Progenitor cell of endocrine pancreas (in vitro differentiated cells): ENCODE results near the gene FRMPD2. TPM values are rescaled to one million over a fixed set of nuclear protein-coding genes. Genes with fewer than 3 reads are reported as not detected.
"Not testable (repeated sequence)": the region's sequence is repeated elsewhere in the genome, so short reads cannot be mapped to it uniquely, and the experiment has no call there.

Source experiments
- DNase-seq: peaks from one replicate; pipeline ENCODE4 v3.0.0; 2021; ENCODE audit warnings: low spot score; ENCODE audit not compliant: unreplicated experiment
- H3K27ac Mint-ChIP-seq: 2 replicates; pipeline ENCODE4 v1.8.0; 2021; ENCODE audit warnings: mild to moderate bottlenecking, moderate library complexity, mixed read lengths
- H3K27me3 Mint-ChIP-seq: 2 replicates; pipeline ENCODE4 v1.8.0; 2021; ENCODE audit warnings: mixed read lengths
- H3K36me3 Mint-ChIP-seq: 2 replicates; pipeline ENCODE4 v1.8.0; 2022; ENCODE audit warnings: mixed read lengths; ENCODE audit not compliant: insufficient read depth
- H3K4me1 Mint-ChIP-seq: 2 replicates; pipeline ENCODE4 v1.8.0; 2021; ENCODE audit warnings: low read depth, mixed read lengths
- H3K4me3 Mint-ChIP-seq: 2 replicates; pipeline ENCODE4 v1.8.0; 2021; ENCODE audit warnings: low read depth, mild to moderate bottlenecking, moderate library complexity, mixed read lengths
- H3K9me3 Mint-ChIP-seq: 2 replicates; pipeline ENCODE4 v1.8.0; 2021; ENCODE audit warnings: low read depth, mixed read lengths
- CTCF ChIP-seq: fragments of 200-600 bp; sonication (generic); IDR thresholded peaks from one replicate; pipeline ENCODE4 v1.5.0; 2021; ENCODE audit warnings: antibody characterized with exemption, mild to moderate bottlenecking; ENCODE audit not compliant: unreplicated experiment
- total RNA-seq: library from RNA; stranded (reverse); gene quantifications from 2 replicates; pipeline ENCODE4 v1.2.1, GENCODE V29; 2021

The FRMPD2 gene
- total RNA-seq, 1 donor from 2014 or later = 1.2 TPM

- H3K4me1 Mint-ChIP-seq = peaks cover 18% of the 10 kb centered on the region
- TF ChIP-seq CTCF = no peak
- peaks cover 37% of the 10 kb centered on the region for H3K27me3 Mint-ChIP-seq
- no peak for DNase-seq
- H3K36me3 Mint-ChIP-seq = peaks cover 3% of the 10 kb centered on the region
- no peak overlapping the region for H3K4me3 Mint-ChIP-seq
- no peak overlapping the region for H3K27ac Mint-ChIP-seq
- H3K9me3 Mint-ChIP-seq = peaks cover 13% of the 10 kb centered on the region
Observed at GRCh38 chr10:48284002-48284546, 9.6 kb upstream of the FRMPD2 start.

GRCh38 chr10:48282829-48283228 is 8.3 kb upstream of the FRMPD2 start:
- Mint-ChIP-seq H3K27ac (no peak overlapping the region), H3K4me3 (no peak overlapping the region), H3K9me3 (peaks cover 20% of the 10 kb centered on the region), H3K27me3 (peaks cover 35% of the 10 kb centered on the region), H3K4me1 (peaks cover 8% of the 10 kb centered on the region), H3K36me3 (peaks cover 3% of the 10 kb centered on the region)
- no peak for DNase-seq
- no peak for TF ChIP-seq CTCF

GRCh38 chr10:48281697-48282096 is 7.2 kb upstream of the FRMPD2 start:
- not testable (repeated sequence) for H3K36me3 Mint-ChIP-seq, H3K4me1 Mint-ChIP-seq, H3K4me3 Mint-ChIP-seq, DNase-seq, H3K27ac Mint-ChIP-seq
- Mint-ChIP-seq H3K27me3 (peaks cover 27% of the 10 kb centered on the region), H3K9me3 (peaks cover 23% of the 10 kb centered on the region)

GRCh38 chr10:48279081-48279751 is 4.7 kb upstream of the FRMPD2 start:
- Mint-ChIP-seq H3K27ac (no peak overlapping the region), H3K36me3 (peaks cover 3% of the 10 kb centered on the region), H3K27me3 (peaks cover 3% of the 10 kb centered on the region), H3K4me3 (no peak overlapping the region), H3K9me3 (peaks cover 23% of the 10 kb centered on the region), H3K4me1 (peaks cover 8% of the 10 kb centered on the region)
- TF ChIP-seq CTCF = no peak
- no peak for DNase-seq

GRCh38 chr10:48277093-48277492 is 2.6 kb upstream of the FRMPD2 start:
- TF ChIP-seq CTCF = no peak

GRCh38 chr10:48273741-48274140 is 755 bp downstream of the FRMPD2 start:
- Mint-ChIP-seq H3K4me1 (peaks cover 9% of the 10 kb centered on the region), H3K27ac (no peak overlapping the region), H3K27me3 (peaks cover 15% of the 10 kb centered on the region), H3K9me3 (peaks cover 10% of the 10 kb centered on the region), H3K36me3 (no peaks in the 10 kb centered on the region), H3K4me3 (no peak overlapping the region)
- no peak for DNase-seq
- no peak for TF ChIP-seq CTCF

More at GRCh38 chr10:48277093-48277492, 2.6 kb upstream of the FRMPD2 start:
- no peak for DNase-seq
- Mint-ChIP-seq H3K27me3 (no peaks in the 10 kb centered on the region), H3K4me3 (no peak overlapping the region), H3K27ac (no peak overlapping the region), H3K36me3 (no peaks in the 10 kb centered on the region), H3K9me3 (peaks cover 16% of the 10 kb centered on the region), H3K4me1 (peaks cover 9% of the 10 kb centered on the region)
